ENCODE measurements around the gene ALK.

GRCh38 chr2:29329899-29330298 is 591.5 kb downstream of the ALK start:
- TF ChIP-seq CTCF (conservative IDR thresholded peaks at IDR 0.05; ENCODE audit: low read depth, low read length): peak; percentile 46
- TF ChIP-seq EZH2 (IDR thresholded peaks at IDR 0.05; ENCODE audit: borderline replicate concordance, low read depth, low read length, poor library complexity, severe bottlenecking): no peak

All from A673 (cell line).